GM10266 (cell line): Measurements from ENCODE around the gene PSMB11.

Source experiments
- DNase-seq: peaks from one replicate; pipeline ENCODE4 v3.0.0; 2012; ENCODE audit errors: extremely low spot score
- TF ChIP-seq, protein P1 (sequence below): IDR thresholded peaks from 2 replicates; pipeline ENCODE4 v1.5.1; 2012; ENCODE audit warnings: mild to moderate bottlenecking, low read depth; ENCODE audit not compliant: control insufficient read depth, insufficient read depth; ENCODE audit errors: missing control alignments

The PSMB11 gene

GRCh38 chr14:23024612-23025075 lies 17.4 kb upstream of the PSMB11 start:
- DNase-seq, result no peak
- TF ChIP-seq, protein P1, sequence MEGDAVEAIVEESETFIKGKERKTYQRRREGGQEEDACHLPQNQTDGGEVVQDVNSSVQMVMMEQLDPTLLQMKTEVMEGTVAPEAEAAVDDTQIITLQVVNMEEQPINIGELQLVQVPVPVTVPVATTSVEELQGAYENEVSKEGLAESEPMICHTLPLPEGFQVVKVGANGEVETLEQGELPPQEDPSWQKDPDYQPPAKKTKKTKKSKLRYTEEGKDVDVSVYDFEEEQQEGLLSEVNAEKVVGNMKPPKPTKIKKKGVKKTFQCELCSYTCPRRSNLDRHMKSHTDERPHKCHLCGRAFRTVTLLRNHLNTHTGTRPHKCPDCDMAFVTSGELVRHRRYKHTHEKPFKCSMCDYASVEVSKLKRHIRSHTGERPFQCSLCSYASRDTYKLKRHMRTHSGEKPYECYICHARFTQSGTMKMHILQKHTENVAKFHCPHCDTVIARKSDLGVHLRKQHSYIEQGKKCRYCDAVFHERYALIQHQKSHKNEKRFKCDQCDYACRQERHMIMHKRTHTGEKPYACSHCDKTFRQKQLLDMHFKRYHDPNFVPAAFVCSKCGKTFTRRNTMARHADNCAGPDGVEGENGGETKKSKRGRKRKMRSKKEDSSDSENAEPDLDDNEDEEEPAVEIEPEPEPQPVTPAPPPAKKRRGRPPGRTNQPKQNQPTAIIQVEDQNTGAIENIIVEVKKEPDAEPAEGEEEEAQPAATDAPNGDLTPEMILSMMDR, result no peak

DNA sequence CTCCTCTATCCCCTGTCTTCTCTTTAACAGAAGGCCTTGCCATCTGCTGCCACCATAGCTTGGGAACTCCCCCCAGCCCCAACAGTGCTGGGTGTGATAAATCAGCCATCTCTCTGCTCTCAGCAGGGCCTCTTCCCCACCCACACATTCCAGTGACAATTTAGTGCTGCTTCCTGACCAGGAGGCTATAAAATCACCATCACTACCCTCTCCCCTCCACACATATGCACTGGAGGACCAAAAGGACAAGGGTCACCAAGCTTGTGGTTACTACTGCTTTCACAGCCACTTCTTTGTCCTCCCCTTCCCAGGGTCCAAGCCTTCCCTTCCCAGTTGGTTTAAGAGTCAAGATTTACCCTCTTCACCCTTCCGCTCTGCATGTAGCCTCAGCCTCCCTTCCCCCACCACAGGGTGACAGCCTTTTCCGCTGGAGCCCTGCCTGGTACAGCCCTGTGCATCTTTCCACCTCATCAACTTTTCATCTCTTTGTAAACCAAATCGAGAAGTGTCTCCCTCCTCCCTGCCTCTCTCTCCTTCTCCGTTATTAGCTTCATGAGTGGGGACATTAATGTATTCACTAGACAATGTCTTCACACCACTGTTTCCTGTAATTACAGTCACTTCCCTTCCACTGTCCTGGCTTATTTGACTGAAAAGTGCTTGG lies 16.7 kb upstream of the PSMB11 start:
- TF ChIP-seq, protein P1, result no peak
- DNase-seq, result no peak

GRCh38 chr14:23028799-23029198 lies 13.2 kb upstream of the PSMB11 start:
- TF ChIP-seq, protein P1, result no peak
- no peak for DNase-seq

GRCh38 chr14:23030936-23031335 lies 11.1 kb upstream of the PSMB11 start:
- no peak for DNase-seq
- TF ChIP-seq, protein P1, result no peak

DNA sequence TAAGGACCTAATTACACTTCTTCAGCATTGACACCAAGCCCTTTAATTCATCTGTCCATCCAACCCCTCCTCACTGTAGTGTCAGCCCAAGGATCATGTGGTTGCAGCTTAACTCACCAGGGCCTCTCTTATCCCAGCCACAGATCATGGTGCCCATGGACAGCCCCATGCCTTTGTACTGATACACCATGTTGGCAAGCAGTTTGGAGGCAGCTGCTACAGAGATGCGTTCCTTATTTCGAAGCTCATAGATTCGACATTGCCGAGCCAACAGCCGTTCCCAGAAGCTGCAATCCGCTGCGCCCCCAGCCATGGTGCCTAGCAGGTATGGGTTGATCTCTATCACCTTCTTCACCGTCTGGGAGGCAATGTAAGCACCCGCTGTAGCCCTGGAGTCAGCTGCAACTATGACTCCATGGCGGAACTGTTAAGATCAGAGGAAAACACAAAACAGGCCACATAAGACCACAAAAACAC lies 8.7 kb upstream of the PSMB11 start:
- DNase-seq, result no peak
- TF ChIP-seq, protein P1, result no peak

DNA sequence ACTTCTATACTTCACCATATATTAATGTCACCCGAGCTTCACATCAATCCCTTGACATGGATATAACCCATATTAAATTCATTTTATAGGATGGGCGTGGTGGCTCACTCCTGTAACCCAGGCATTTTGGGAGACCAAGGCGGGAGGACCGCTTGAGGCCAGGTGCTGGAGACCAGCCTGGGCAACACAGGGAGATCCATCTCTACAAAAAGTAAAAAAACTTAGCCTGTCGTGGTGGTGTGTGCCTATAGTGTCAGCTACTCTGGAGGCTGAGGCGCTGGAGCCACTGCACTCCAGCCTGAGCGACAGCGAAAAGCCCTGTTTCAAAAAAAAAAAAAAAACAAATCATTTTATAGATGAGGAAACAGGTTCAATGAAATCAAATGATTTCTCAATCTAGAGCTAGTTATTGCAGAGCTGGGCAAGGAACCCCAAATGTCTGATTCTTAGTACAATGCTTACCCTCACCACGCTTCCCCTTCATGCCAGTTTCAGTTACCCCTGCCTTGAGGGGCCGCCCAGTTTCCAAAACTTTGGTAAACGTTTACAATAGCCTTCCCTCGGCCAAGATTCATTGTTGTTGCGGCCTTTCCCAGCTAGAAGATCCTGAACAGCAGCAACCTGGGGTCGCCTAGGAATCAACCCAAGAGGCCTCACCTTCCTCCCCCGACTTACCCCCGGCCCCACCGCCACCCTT lies 8.1 kb upstream of the PSMB11 start:
- no peak for DNase-seq
- TF ChIP-seq, protein P1, result no peak

GRCh38 chr14:23034498-23035302 lies 7.3 kb upstream of the PSMB11 start, which contains the start of gene PSMB5:
Gene PSMB5, minus strand, starts transcription at chr14:23034900. Its CDS starts 19 bp downstream, at chr14:23034881.
- peak; percentile 89 for DNase-seq
- TF ChIP-seq, protein P1, result no peak
